IMR-90 (cell line): Measurements from ENCODE around the gene RBFA. TPM values are rescaled to one million over a fixed set of nuclear protein-coding genes. Genes with fewer than 3 reads are reported as not detected.

Experiments
- ATAC-seq: fragments of 200-7000 bp; cut with Tn5 transposase; 2 replicates; pipeline ENCODE4 v1.9.1; 2020; ENCODE audit warnings: low read depth, mild to moderate bottlenecking, moderate library complexity
- BruUV-seq: library from RNA; stranded (reverse); fragments of 400-500 nt; replicated peaks from 2 replicates; lab custom pipeline; 2021; lab: Mats Ljungman, UMichigan
- CTCF ChIA-PET: fragments of 300-600 bp; formaldehyde crosslinking; extraction: SDS; loops from one replicate; lab custom pipeline; 2021; ENCODE audit warnings: antibody characterized with exemption; lab: Yijun Ruan, JAX
- POLR2A ChIA-PET: fragments of 300-600 bp; sonication (Branson Sonifier 250); formaldehyde crosslinking; loops from one replicate; lab custom pipeline; 2022; ENCODE audit warnings: antibody characterized with exemption; ENCODE audit not compliant: unreplicated experiment; lab: Charles Lee
- DNase-seq: peaks from one replicate; pipeline ENCODE4 v3.0.0; 2013
- H2AFZ ChIP-seq: replicated peaks from 2 replicates; pipeline ENCODE3; 2013; ENCODE audit warnings: low read length, mild to moderate bottlenecking; ENCODE audit not compliant: poor library complexity
- H2AK5ac ChIP-seq: 2 replicates; pipeline ENCODE4 v1.6.1; 2013; ENCODE audit warnings: low read depth, low read length, inconsistent platforms
- H2AK9ac ChIP-seq: replicated peaks from 2 replicates; pipeline ENCODE3; 2013; ENCODE audit warnings: mild to moderate bottlenecking, low read depth, low read length, moderate library complexity; ENCODE audit not compliant: poor library complexity
- H2BK120ac ChIP-seq: 2 replicates; pipeline ENCODE4 v1.6.1; 2013; ENCODE audit warnings: low read depth, low read length, inconsistent platforms
- H2BK15ac ChIP-seq: 3 replicates; pipeline ENCODE4 v1.6.1; 2013; ENCODE audit warnings: low read depth, low read length, inconsistent platforms
- H2BK20ac ChIP-seq: 2 replicates; pipeline ENCODE4 v1.6.1; 2013; ENCODE audit warnings: low read depth, mild to moderate bottlenecking, inconsistent platforms, low read length, moderate library complexity
- H2BK5ac ChIP-seq: 2 replicates; pipeline ENCODE4 v1.6.1; 2013; ENCODE audit warnings: mild to moderate bottlenecking, low read depth, low read length, inconsistent platforms; ENCODE audit not compliant: poor library complexity, severe bottlenecking
- H3K14ac ChIP-seq: replicated peaks from 2 replicates; pipeline ENCODE4 v1.6.1; 2013; ENCODE audit warnings: low read depth, low read length, inconsistent platforms
- H3K18ac ChIP-seq: 2 replicates; pipeline ENCODE4 v1.6.1; 2013; ENCODE audit warnings: low read depth, low read length, control low read depth
- H3K23ac ChIP-seq: 2 replicates; pipeline ENCODE4 v1.6.1; 2013; ENCODE audit warnings: low read depth, low read length, inconsistent platforms
- H3K27ac ChIP-seq: 2 replicates; pipeline ENCODE4 v1.5.1; 2013; ENCODE audit warnings: mild to moderate bottlenecking, control low read depth, low read length; ENCODE audit not compliant: insufficient read depth
- H3K27me3 ChIP-seq: 2 replicates; pipeline ENCODE4 v1.6.1; 2013; ENCODE audit warnings: low read length; ENCODE audit not compliant: control insufficient read depth, insufficient read depth
- H3K36me3 ChIP-seq: 2 replicates; pipeline ENCODE4 v1.6.1; 2013; ENCODE audit warnings: low read length, mixed read lengths; ENCODE audit not compliant: control insufficient read depth, insufficient read depth
- H3K4ac ChIP-seq: 2 replicates; pipeline ENCODE4 v1.6.1; 2013; ENCODE audit warnings: low read depth, low read length, inconsistent platforms
- H3K4me1 ChIP-seq: 2 replicates; pipeline ENCODE4 v1.6.1; 2013; ENCODE audit warnings: low read length, mixed read lengths; ENCODE audit not compliant: control insufficient read depth, insufficient read depth
- H3K4me2 ChIP-seq: 2 replicates; pipeline ENCODE4 v1.6.1; 2013; ENCODE audit warnings: low read depth, mild to moderate bottlenecking, control low read depth, low read length, moderate library complexity
- H3K4me3 ChIP-seq: 2 replicates; pipeline ENCODE4 v1.5.1; 2013; ENCODE audit warnings: low read depth, mild to moderate bottlenecking, control low read depth, low read length, moderate library complexity; ENCODE audit not compliant: insufficient read depth
- H3K56ac ChIP-seq: 2 replicates; pipeline ENCODE4 v1.6.1; 2013; ENCODE audit warnings: low read length, inconsistent platforms; ENCODE audit not compliant: insufficient read depth; ENCODE audit errors: extremely low read depth
- H3K79me1 ChIP-seq, 2 experiments: 2 replicates each; pipeline ENCODE4 v1.6.1; 2013; ENCODE audit warnings: low read length in 2 of 2, inconsistent platforms in 1 of 2, low read depth in 1 of 2
- H3K9ac ChIP-seq: 2 replicates; pipeline ENCODE4 v1.6.1; 2013; ENCODE audit warnings: low read depth, low read length, control low read depth
- H3K9me1 ChIP-seq: 2 replicates; pipeline ENCODE4 v1.6.1; 2013; ENCODE audit warnings: low read length, inconsistent platforms; ENCODE audit not compliant: insufficient read depth
- H3K9me3 ChIP-seq: 2 replicates; pipeline ENCODE4 v1.6.1; 2013; ENCODE audit warnings: low read length; ENCODE audit not compliant: control insufficient read depth, insufficient read depth
- H4K20me1 ChIP-seq: 2 replicates; pipeline ENCODE4 v1.6.1; 2013; ENCODE audit warnings: low read length, inconsistent platforms; ENCODE audit not compliant: insufficient read depth
- H4K5ac ChIP-seq: 2 replicates; pipeline ENCODE4 v1.6.1; 2013; ENCODE audit warnings: mild to moderate bottlenecking, low read depth, low read length, control low read depth
- H4K8ac ChIP-seq, 2 experiments: 2 replicates each; pipeline ENCODE4 v1.6.1; 2013; ENCODE audit warnings: low read depth in 2 of 2, low read length in 2 of 2, control low read depth in 1 of 2, inconsistent platforms in 1 of 2
- H4K91ac ChIP-seq: 2 replicates; pipeline ENCODE4 v1.6.1; 2013; ENCODE audit warnings: low read depth, low read length, inconsistent platforms; ENCODE audit not compliant: insufficient read depth
- RFX5 ChIP-seq: IDR thresholded peaks from 2 replicates; pipeline ENCODE4 v1.8.0; 2012; ENCODE audit warnings: low read depth, mild to moderate bottlenecking, low read length, moderate library complexity
- WGBS, 2 experiments: methylation state at CpG; one replicate each; pipeline versions ENCODE4 v1.1.5 to v1.1.7; 2013; ENCODE audit warnings: missing lambda C conversion rate in 2 of 2; ENCODE audit not compliant: insufficient read length in 1 of 2; ENCODE audit errors: extremely low coverage in 2 of 2; 5-methylcytosine and 5-hydroxymethylcytosine counted together
- dilution Hi-C: fragments of 300-500 bp; cut with HindIII; formaldehyde crosslinking; loops from one replicate; pipeline ENCODE4 v1.14.3; 2018; ENCODE audit warnings: low sequenced_read_pairs; ENCODE audit not compliant: unreplicated experiment
- in situ Hi-C: fragments of 300-500 bp; cut with MboI; formaldehyde crosslinking; loops from 3 replicates; pipeline ENCODE4 v1.14.3; 2019; ENCODE audit warnings: low sequenced_read_pairs, inconsistent platforms, mixed read lengths
- intact Hi-C: fragments of 100-400 bp; cut with micrococcal nuclease; formaldehyde crosslinking; loops from 2 replicates; pipeline ENCODE4 v1.10.0; 2022
- polyA plus RNA-seq, 3 experiments: library from polyadenylated mRNA; depleted of rRNA; stranded (reverse); fragments of >200 nt; gene quantifications; 2 replicates each; pipeline ENCODE4 v1.2.3, GENCODE V29; 2012; ENCODE audit warnings: low replicate concordance in 1 of 3
- total RNA-seq: library from RNA; depleted of rRNA; stranded (reverse); fragments of >200 nt; gene quantifications from 2 replicates; pipeline ENCODE4 v1.2.3, GENCODE V29; 2012
- TF ChIP-seq, protein P1 (sequence below): fragments of 150-350 bp; IDR thresholded peaks from 2 replicates; pipeline ENCODE4 v1.6.1; 2016; ENCODE audit warnings: low read depth, mild to moderate bottlenecking, low read length, moderate library complexity, borderline replicate concordance

Gene RBFA
- total and polyA plus RNA-seq, 2 of the 4 experiments (the other 2 are of a cell fraction) = 21.0 to 38.0 TPM

DNA sequence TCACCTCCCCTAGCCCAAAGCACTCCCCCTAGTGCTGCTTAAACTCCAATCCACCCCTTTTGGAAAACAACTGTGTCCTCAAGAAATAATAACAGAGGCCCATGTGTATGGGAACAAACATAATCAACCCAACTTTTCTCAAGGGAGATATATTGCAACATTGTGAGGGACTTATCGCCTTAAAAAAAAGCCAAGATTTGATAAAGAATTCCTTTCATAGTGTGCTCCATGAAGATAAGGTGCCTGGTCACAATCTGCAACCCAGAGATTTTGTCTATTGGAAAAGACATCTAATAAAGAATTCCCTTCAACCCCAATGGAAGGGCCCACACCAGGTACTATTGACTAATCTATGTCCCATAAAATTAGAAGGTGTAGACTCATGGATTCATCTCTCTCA, 4.5 kb upstream of the RBFA start:
- H3K4me1 ChIP-seq = no peaks in the 10 kb centered on the region
- no peak overlapping the region for H3K56ac ChIP-seq
- no peak overlapping the region for H4K8ac ChIP-seq
- dilution Hi-C loops (no loop called here), in situ Hi-C loops (no loop called here), intact Hi-C loops (loop anchor here (10.0 kb wide), 1 partner anchor 335 kb away; no protein-coding TSS in a partner anchor)
- no peak overlapping the region for H3K23ac ChIP-seq
- H3K9me3 ChIP-seq = peaks cover 10% of the 10 kb centered on the region
- H3K4me3 ChIP-seq = no peak overlapping the region
- H3K36me3 ChIP-seq = no peaks in the 10 kb centered on the region
- no peak overlapping the region for H3K27ac ChIP-seq
- H3K9me1 ChIP-seq = 0 out of 2 replicates have a peak, but pooled peaks cover 2% of the 10 kb centered on the region
- H4K5ac ChIP-seq = no peak overlapping the region
- H2AK9ac ChIP-seq = no peak overlapping the region
- DNase-seq = no peak
- no peak overlapping the region for H2BK120ac ChIP-seq
- no peak overlapping the region for H3K18ac ChIP-seq
- no peak overlapping the region for H3K4ac ChIP-seq
- no peak overlapping the region for H3K4me2 ChIP-seq
- no TSS peak for BruUV-seq
- no peak overlapping the region for H3K14ac ChIP-seq
- ATAC-seq = no peak
- peaks cover 0 to 13% of the 10 kb centered on the region in 2 experiments; a peak in 2 of 4 replicates for H3K79me1 ChIP-seq
- TF ChIP-seq RFX5 = no peak
- TF ChIP-seq, protein P1, sequence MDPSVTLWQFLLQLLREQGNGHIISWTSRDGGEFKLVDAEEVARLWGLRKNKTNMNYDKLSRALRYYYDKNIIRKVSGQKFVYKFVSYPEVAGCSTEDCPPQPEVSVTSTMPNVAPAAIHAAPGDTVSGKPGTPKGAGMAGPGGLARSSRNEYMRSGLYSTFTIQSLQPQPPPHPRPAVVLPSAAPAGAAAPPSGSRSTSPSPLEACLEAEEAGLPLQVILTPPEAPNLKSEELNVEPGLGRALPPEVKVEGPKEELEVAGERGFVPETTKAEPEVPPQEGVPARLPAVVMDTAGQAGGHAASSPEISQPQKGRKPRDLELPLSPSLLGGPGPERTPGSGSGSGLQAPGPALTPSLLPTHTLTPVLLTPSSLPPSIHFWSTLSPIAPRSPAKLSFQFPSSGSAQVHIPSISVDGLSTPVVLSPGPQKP = no peak
- H2BK20ac ChIP-seq = no peak overlapping the region
- H3K9ac ChIP-seq = no peak overlapping the region
- H4K20me1 ChIP-seq = no peaks in the 10 kb centered on the region
- H4K91ac ChIP-seq = no peak overlapping the region
- H2AFZ ChIP-seq = no peak overlapping the region
- H3K27me3 ChIP-seq = no peaks in the 10 kb centered on the region
- ChIA-PET POLR2A (no interaction called here), CTCF (no interaction called here)
- no peak overlapping the region for H2BK15ac ChIP-seq
- no CpG with 5 or more reads among the region's 1 CpG for WGBS, 2 experiments
- no peak overlapping the region for H2BK5ac ChIP-seq
- H2AK5ac ChIP-seq = no peak overlapping the region
